ENCODE results near the gene DNAH11. TPM values are rescaled to one million over a fixed set of nuclear protein-coding genes. Genes with fewer than 3 reads are reported as not detected.
A peak's percentile ranks its signal among the peaks of the same experiment; 100 is the strongest.
"Not testable (repeated sequence)": the region's sequence is repeated elsewhere in the genome, so short reads cannot be mapped to it uniquely, and the experiment has no call there.

The DNAH11 gene
- total RNA-seq, 2 experiments from 2014 or later = 0.15 to 0.28 TPM

DNA sequence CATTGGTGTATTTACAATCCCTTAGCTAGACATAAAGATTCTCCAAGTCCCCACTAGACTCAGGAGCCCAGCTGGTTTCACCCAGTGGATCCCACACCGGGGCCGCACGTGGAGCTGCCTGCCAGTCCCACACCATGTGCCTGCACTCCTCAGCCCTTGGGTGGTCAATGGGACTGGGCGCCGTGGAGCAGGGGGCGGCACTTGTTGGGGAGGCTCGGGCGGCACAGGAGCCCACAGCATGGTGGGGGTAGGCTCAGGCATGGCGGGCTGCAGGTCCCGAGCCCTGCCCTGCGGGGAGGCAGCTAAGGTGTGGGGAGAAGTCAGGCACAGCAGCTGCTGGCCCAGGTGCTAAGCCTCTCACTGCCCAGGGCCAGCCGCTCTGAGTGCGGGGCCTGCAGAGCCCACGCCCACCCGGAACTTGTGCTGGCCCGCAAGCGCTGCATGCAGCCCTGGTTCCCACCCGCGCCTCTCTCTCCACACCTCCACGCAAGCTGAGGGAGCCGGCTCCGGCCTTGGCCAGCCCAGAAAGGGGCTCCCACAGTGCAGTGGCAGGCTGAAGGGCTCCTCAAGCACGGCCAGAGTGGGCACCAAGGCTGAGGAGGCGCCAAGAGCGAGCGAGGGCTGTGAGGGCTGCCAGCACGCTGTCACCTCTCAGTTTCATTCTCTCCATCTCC lies 6.3 kb upstream of the DNAH11 start:
- DNase-seq; ATAC-seq; H3K4me1 Mint-ChIP-seq; H3K36me3 Mint-ChIP-seq; H3K27ac Mint-ChIP-seq; H3K4me3 Mint-ChIP-seq; CTCF ChIA-PET; H3K9me3 Mint-ChIP-seq (ENCODE audit: low read depth): not testable (repeated sequence)
- H3K27me3 Mint-ChIP-seq = peaks cover 47% of the 10 kb centered on the region

DNA sequence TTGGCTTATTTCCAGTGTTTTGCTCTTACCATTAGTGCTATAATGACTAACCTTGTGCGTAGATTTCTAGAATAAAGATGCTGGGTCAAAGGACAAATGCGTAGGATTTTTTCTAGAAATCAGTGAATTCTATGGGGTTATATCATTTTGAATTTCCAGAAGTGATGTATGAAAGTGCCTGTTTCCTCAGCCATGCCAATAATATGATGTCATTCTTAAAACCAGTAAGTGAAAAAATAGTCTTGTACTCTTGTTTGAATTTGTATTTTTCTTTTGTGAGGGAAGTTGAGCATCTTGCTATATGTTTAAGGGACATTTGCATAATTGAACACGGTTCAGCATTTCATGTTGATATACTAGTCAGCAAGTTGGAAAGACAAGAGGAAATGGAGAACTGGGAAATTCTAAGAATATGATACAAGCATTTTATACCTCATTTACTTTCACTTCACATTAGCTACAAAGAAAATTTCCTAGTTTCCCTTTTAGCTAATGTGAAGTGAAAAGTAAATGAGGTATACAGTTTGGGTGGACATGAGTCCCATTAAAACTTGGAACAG lies 3.8 kb upstream of the DNAH11 start:
- H3K27me3 Mint-ChIP-seq = peaks cover 52% of the 10 kb centered on the region
- DNase-seq (no peak), ATAC-seq (no peak)
- H3K4me1 Mint-ChIP-seq = peaks cover 9% of the 10 kb centered on the region
- CTCF ChIA-PET = no interaction called here
- no peak overlapping the region for H3K4me3 Mint-ChIP-seq
- H3K36me3 Mint-ChIP-seq = no peaks in the 10 kb centered on the region
- H3K27ac Mint-ChIP-seq = no peak overlapping the region
- H3K9me3 Mint-ChIP-seq (ENCODE audit: low read depth) = no peaks in the 10 kb centered on the region

DNA sequence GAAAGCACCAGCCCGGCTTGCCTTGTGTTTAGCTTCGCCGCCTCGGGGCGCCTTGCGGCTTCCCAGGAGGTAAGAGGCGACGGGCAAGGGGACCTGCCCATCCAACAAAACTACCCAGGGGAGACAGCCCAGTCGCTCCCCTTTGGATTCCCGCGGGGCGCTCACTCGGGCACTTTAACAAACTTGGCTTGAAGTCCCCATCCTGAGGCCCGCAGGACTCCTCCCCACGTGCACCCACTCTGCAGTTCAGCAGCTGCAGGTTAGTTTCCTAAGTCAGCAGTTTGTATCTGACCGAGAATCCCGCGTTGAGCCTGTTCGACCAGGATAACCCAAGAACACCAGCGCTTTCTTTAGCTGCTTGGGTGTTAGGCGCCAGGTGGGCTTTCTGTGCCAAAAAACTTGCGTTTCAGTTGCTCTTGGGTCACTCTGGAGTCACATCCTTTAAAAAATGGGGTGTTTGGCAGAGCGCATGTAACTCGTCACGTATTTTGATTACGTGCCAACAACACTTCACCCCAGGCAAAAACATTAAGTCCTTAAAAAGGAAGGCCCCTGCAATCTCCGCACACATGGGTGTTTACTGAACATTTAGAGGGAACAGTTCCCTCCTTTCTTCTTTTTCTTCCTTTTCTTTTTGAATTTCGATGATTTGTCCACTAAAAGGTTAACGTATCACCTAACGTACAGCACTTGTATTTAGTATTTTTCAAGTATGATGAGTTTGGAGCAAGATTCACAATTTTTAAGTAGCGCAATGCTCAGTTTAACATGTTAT lies 876 bp downstream of the DNAH11 start:
- peak overlapping the region; percentile 63 for H3K4me3 Mint-ChIP-seq
- no peak overlapping the region for H3K27ac Mint-ChIP-seq
- ATAC-seq (peak; percentile 49), DNase-seq (no peak)
- no peaks in the 10 kb centered on the region for H3K9me3 Mint-ChIP-seq (ENCODE audit: low read depth)
- CTCF ChIA-PET = interaction anchor here (1.4 kb wide), 1 partner anchor 290 kb away, joined by 4 read pairs; no protein-coding TSS in a partner anchor
- peaks cover 10% of the 10 kb centered on the region for H3K4me1 Mint-ChIP-seq
- H3K27me3 Mint-ChIP-seq = peaks cover 79% of the 10 kb centered on the region
- no peaks in the 10 kb centered on the region for H3K36me3 Mint-ChIP-seq

DNA sequence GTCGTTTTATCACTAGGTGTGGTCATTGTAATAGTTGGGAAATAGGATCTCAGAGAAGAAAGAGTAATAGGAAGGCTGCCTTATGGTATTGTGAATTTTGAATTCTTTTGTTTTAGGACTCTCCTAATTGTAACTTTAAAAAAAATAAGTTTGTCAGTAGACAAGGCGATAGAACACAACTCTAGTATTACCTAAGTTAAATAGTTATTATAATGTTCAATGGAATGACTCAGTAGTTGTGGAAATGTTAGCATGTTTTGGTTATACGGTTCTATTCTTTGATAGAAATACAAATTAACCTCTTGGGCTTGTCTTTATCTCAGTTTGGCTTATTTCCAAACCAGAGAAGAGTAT lies 1.4 kb downstream of the DNAH11 start:
- CTCF ChIA-PET = interaction anchor here (1.4 kb wide), 1 partner anchor 290 kb away, joined by 4 read pairs; no protein-coding TSS in a partner anchor
- peaks cover 10% of the 10 kb centered on the region for H3K4me1 Mint-ChIP-seq
- no peaks in the 10 kb centered on the region for H3K9me3 Mint-ChIP-seq (ENCODE audit: low read depth)
- no peak overlapping the region for H3K4me3 Mint-ChIP-seq
- H3K27ac Mint-ChIP-seq = no peak overlapping the region
- no peak for ATAC-seq
- peaks cover 74% of the 10 kb centered on the region for H3K27me3 Mint-ChIP-seq
- no peaks in the 10 kb centered on the region for H3K36me3 Mint-ChIP-seq
- no peak for DNase-seq

DNA sequence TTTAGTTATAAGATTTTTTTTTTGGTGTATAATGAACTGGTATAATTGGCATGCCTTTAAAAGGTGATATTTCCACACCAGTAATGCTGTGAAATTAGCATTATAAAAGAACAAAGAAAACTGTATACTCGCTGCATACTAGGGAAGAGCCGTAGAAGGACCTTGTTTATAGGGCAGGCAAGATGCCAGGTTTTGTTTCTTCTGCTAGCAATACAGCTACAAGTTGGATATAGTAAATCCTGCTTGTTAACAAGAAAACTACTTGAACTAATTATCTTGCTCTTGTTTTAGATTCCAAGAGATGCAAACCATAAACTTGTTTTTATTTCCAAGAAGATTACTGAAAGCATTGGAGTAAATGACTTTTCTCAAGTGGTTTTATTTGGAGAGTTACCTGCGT lies 1.9 kb downstream of the DNAH11 start:
- H3K27me3 Mint-ChIP-seq = peaks cover 72% of the 10 kb centered on the region
- CTCF ChIA-PET = interaction anchor here (1.0 kb wide), 1 partner anchor 9 kb away, joined by 3 read pairs; no protein-coding TSS in a partner anchor
- no peaks in the 10 kb centered on the region for H3K9me3 Mint-ChIP-seq (ENCODE audit: low read depth)
- DNase-seq (no peak), ATAC-seq (no peak)
- no peak overlapping the region for H3K27ac Mint-ChIP-seq
- no peaks in the 10 kb centered on the region for H3K36me3 Mint-ChIP-seq
- peaks cover 10% of the 10 kb centered on the region for H3K4me1 Mint-ChIP-seq
- H3K4me3 Mint-ChIP-seq = no peak overlapping the region

DNA sequence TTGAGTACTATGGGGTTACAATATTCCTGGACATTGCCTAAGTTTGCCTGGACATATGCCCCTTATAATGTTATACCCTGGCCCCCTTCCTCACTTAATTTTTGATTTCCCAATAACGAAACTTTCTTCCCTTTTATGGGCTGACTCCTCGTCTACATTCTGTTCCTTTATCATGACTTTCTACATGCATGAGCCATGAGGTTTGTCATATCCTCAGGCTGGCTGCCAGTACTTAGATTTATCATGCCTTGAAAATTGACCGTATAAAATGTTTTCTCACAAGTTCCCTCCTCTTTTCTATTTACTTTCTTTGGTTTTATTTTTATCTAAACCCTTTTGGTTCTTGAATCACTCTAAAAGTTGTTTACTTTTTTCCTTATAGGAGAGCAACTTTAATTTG lies 4.7 kb downstream of the DNAH11 start:
- no peaks in the 10 kb centered on the region for H3K36me3 Mint-ChIP-seq
- no peak overlapping the region for H3K27ac Mint-ChIP-seq
- ATAC-seq = no peak
- H3K4me1 Mint-ChIP-seq = peaks cover 9% of the 10 kb centered on the region
- no peaks in the 10 kb centered on the region for H3K9me3 Mint-ChIP-seq (ENCODE audit: low read depth)
- DNase-seq = no peak
- H3K4me3 Mint-ChIP-seq = no peak overlapping the region
- peaks cover 46% of the 10 kb centered on the region for H3K27me3 Mint-ChIP-seq
- CTCF ChIA-PET = no interaction called here

DNA sequence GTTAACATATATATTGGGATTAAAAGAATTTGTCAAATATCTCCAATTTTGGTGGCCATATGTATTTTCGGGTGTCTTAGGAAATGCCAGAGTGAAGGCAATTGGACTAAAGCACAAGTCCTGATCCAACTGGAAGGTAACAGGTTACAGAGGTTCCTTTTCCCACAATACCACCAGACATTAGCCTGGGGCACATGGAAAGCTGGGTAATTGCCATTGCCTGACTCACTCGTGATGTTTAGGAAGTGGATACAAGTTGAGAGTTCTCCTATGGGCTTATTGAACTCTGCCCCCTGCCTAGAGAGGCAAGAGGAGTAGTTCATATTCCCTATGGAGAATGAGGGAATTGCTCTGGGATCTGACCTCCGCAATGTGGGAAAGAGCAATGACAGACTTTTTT lies 5.7 kb downstream of the DNAH11 start:
- Mint-ChIP-seq H3K27ac (no peak overlapping the region), H3K36me3 (no peaks in the 10 kb centered on the region), H3K27me3 (peaks cover 41% of the 10 kb centered on the region), H3K4me1 (peaks cover 4% of the 10 kb centered on the region), H3K9me3 (ENCODE audit: low read depth) (no peaks in the 10 kb centered on the region), H3K4me3 (no peak overlapping the region)
- DNase-seq (no peak), ATAC-seq (no peak)
- CTCF ChIA-PET = no interaction called here

DNA sequence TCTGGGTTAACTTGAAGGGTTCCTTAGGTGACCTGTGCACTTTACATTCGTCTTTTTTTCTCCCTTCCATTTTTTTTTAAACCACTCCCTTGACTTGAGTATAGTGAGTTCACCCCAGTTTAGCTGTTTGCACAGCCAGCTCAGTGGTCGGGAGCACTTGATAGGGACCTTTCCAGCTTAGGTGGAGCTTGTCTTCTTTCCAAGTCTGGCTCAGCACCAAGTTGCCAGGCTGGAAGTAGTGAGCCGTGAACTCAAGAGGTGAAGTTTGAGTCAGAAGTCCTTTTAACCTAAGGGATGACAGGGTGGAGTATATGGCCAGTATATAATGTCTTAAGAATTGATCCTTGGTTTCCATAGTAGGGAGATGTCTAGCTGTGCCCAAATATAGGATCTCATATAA lies 7.2 kb downstream of the DNAH11 start:
- CTCF ChIA-PET = interaction anchor here (1.1 kb wide), 1 partner anchor 54 kb away, joined by 3 read pairs; no protein-coding TSS in a partner anchor
- Mint-ChIP-seq H3K4me1 (no peaks in the 10 kb centered on the region), H3K9me3 (ENCODE audit: low read depth) (no peaks in the 10 kb centered on the region), H3K36me3 (no peaks in the 10 kb centered on the region), H3K4me3 (no peak overlapping the region), H3K27me3 (peaks cover 28% of the 10 kb centered on the region), H3K27ac (no peak overlapping the region)
- no peak for ATAC-seq
- no peak for DNase-seq

DNA sequence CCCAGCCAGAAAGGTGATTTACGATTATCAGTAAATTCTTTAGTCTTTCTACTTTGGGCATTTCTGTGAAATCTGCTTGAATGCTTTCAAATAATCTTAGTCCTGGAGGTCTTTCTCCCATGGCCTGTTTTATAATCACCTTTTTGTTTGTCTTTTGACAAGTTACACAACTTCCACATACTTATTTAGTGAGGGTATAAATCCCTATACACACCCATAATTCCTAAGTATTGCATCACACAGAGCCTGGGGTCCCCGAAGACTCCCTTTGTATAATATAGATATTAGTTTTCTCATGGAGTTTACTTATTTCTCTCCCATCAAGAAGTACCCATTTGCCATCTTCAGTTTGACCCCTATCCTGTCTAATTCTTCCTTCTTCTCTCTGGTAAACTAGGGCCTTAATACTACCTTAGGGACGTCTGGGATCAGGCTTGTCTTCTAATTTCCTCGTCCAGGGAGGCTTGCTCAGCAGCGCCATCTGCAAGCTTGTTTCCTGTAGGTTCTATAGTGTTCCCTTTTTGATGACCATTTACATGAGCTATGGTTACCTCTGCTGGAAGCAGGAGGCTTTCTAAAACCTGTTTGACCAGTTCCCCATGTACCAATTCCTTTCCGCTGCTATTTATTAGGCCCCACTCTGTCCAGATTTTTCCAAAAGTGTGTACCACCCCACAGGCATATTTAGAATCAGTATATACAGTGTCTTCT lies 8.1 kb downstream of the DNAH11 start:
- H3K4me3 Mint-ChIP-seq = no peak overlapping the region
- H3K27me3 Mint-ChIP-seq = peaks cover 19% of the 10 kb centered on the region
- no peak for DNase-seq
- CTCF ChIA-PET = no interaction called here
- no peaks in the 10 kb centered on the region for H3K9me3 Mint-ChIP-seq (ENCODE audit: low read depth)
- H3K36me3 Mint-ChIP-seq = no peaks in the 10 kb centered on the region
- ATAC-seq = no peak
- no peak overlapping the region for H3K27ac Mint-ChIP-seq
- no peaks in the 10 kb centered on the region for H3K4me1 Mint-ChIP-seq

DNA sequence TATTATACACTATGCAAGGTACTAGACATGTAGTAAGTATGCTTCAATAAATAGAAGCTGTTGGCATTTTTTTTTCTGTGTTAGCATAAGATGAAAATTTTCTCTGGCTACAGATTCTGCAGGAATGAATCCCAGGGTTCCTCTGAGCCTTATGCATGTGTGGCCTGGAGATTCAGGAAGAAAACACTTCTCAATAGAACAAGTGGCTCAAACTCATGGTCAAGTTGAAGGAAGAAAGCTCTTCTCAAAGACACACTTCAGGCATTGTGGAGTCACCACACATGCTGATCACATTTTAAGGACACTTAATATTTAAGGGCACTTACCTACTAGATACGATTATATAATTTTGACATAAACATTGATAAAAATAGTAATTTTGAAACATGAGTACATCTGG lies 19.5 kb downstream of the DNAH11 start:
- no peak overlapping the region for H3K4me3 Mint-ChIP-seq

DNA sequence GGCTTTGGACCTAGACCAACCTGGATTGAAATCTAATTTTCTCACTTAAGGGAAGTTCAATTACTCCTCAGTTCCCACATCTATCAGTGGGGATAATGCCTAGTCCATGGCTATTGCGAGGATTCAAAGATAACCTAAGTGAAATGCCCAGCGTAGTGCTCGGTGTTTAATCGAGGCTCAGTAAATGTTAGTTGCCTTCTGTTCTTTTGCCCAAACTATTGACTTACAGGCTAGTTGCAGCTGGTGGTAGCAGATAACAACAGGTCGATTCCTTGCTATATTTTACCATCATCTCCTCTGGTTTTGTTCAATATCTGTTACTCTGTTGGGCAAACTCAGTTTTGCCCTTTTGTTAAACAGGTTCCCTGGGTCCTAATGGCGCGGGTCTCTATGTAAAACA lies 22.8 kb downstream of the DNAH11 start:
- Mint-ChIP-seq H3K27me3 (peaks cover 20% of the 10 kb centered on the region), H3K9me3 (ENCODE audit: low read depth) (no peaks in the 10 kb centered on the region), H3K27ac (no peak overlapping the region), H3K36me3 (no peaks in the 10 kb centered on the region), H3K4me1 (no peaks in the 10 kb centered on the region), H3K4me3 (no peak overlapping the region)
- DNase-seq = no peak
- ATAC-seq = no peak
- CTCF ChIA-PET = no interaction called here

More for the DNA sequence above, 19.5 kb downstream of the DNAH11 start:
- H3K36me3 Mint-ChIP-seq = no peaks in the 10 kb centered on the region
- ATAC-seq (no peak), DNase-seq (no peak)
- CTCF ChIA-PET = no interaction called here
- H3K27ac Mint-ChIP-seq = no peak overlapping the region
- H3K9me3 Mint-ChIP-seq (ENCODE audit: low read depth) = no peaks in the 10 kb centered on the region
- H3K27me3 Mint-ChIP-seq = peaks cover 27% of the 10 kb centered on the region
- no peaks in the 10 kb centered on the region for H3K4me1 Mint-ChIP-seq

DNA sequence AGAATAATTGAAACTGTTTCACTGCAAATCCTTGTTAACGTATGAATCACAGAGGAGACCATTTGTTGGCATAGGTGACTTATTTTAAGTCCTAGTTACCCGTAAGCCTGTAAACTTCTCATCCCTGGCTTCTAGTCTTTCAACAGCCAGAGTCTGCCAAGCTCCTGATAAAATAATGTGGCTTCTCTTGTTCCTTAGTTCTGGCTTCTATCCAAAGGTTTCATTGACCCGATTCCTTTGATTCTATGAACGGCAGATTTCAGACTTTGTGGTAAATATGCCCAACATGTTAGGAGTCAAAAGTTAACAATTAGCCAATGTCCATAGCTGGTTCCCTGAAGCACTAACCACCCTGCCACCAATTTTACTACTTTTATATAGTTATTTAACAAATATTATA lies 23.3 kb downstream of the DNAH11 start:
- no peak for ATAC-seq
- DNase-seq = no peak
- CTCF ChIA-PET = no interaction called here
- H3K4me3 Mint-ChIP-seq = no peak overlapping the region
- peaks cover 22% of the 10 kb centered on the region for H3K27me3 Mint-ChIP-seq
- no peaks in the 10 kb centered on the region for H3K4me1 Mint-ChIP-seq
- no peaks in the 10 kb centered on the region for H3K9me3 Mint-ChIP-seq (ENCODE audit: low read depth)
- no peak overlapping the region for H3K27ac Mint-ChIP-seq
- no peaks in the 10 kb centered on the region for H3K36me3 Mint-ChIP-seq

DNA sequence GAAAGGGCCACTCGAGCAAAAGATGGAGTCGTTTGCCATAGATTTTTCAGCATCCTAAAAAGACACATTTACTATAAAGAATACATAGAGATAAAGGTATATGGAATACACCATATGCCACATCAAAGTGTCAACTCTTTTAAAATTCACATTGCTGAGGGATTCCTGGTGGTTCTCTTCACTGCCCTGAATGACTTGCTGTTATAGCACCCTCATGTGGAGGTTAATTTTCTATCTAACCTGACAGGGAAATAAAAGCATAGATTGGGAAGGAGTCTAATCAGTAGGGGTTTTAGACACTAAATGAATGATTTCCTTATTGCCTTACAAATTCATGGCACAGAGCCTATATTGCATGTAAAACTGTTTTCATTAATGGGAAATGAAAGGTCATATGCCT lies 25.9 kb downstream of the DNAH11 start:
- no peak overlapping the region for H3K4me3 Mint-ChIP-seq
- no peaks in the 10 kb centered on the region for H3K9me3 Mint-ChIP-seq (ENCODE audit: low read depth)
- no peaks in the 10 kb centered on the region for H3K36me3 Mint-ChIP-seq
- no peak overlapping the region for H3K27ac Mint-ChIP-seq
- CTCF ChIA-PET = interaction anchor here (1.0 kb wide), 1 partner anchor 315 kb away, joined by 5 read pairs; no protein-coding TSS in a partner anchor
- H3K4me1 Mint-ChIP-seq = no peaks in the 10 kb centered on the region
- peaks cover 42% of the 10 kb centered on the region for H3K27me3 Mint-ChIP-seq
- DNase-seq = no peak
- ATAC-seq = peak; percentile 45
